Lower lobe of right lung (tissue), 2 donors: ENCODE data around the gene PABPN1L. TPM values are rescaled to one million over a fixed set of nuclear protein-coding genes. Genes with fewer than 3 reads are reported as not detected.
A peak's percentile ranks its signal among the peaks of the same experiment; 100 is the strongest.

Experiments
- ATAC-seq, 2 donors: fragments of 200-7000 bp; cut with Tn5 transposase; one replicate each; pipeline ENCODE4 v1.9.1; 2020 to 2022; ENCODE audit warnings: mild to moderate bottlenecking in 2 of 2, moderate library complexity in 2 of 2
- DNase-seq: peaks from one replicate; pipeline ENCODE4 v3.0.0-alpha.2; 2020
- H3K27ac ChIP-seq: fragments of 200-600 bp; one replicate; pipeline ENCODE4 v1.8.0; 2022
- H3K27me3 ChIP-seq: fragments of 200-600 bp; one replicate; pipeline ENCODE4 v1.8.0; 2022; ENCODE audit warnings: low read depth
- H3K36me3 ChIP-seq: fragments of 200-600 bp; one replicate; pipeline ENCODE4 v1.8.0; 2022; ENCODE audit warnings: mild to moderate bottlenecking
- H3K4me1 ChIP-seq: fragments of 200-600 bp; one replicate; pipeline ENCODE4 v1.8.0; 2022
- H3K4me3 ChIP-seq: fragments of 200-600 bp; one replicate; pipeline ENCODE4 v1.8.0; 2022; ENCODE audit warnings: mild to moderate bottlenecking
- H3K9me3 ChIP-seq: fragments of 200-600 bp; one replicate; pipeline ENCODE4 v1.8.0; 2022
- intact Hi-C: fragments of 100-400 bp; cut with DNase I; formaldehyde crosslinking; loops from one replicate; pipeline ENCODE4 v1.11.0; 2022
- total RNA-seq: library from RNA; stranded (reverse); fragmentation: NEBNext Ultra II Directional; extraction: Animal tissue kit (Norgen Biotek cat#: 25700); gene quantifications from one replicate; pipeline ENCODE4 v1.2.1, GENCODE V29; 2021
- TF ChIP-seq, protein P1 (sequence below): fragments of 200-600 bp; IDR thresholded peaks from one replicate; pipeline ENCODE4 v1.8.0; 2022; ENCODE audit warnings: antibody characterized with exemption, mild to moderate bottlenecking
- donor health status: DM: no; HTN: yes; CAD: no; lungs with severe emphysema.

The PABPN1L gene
- total RNA-seq, 1 donor from 2014 or later: not detected

DNA sequence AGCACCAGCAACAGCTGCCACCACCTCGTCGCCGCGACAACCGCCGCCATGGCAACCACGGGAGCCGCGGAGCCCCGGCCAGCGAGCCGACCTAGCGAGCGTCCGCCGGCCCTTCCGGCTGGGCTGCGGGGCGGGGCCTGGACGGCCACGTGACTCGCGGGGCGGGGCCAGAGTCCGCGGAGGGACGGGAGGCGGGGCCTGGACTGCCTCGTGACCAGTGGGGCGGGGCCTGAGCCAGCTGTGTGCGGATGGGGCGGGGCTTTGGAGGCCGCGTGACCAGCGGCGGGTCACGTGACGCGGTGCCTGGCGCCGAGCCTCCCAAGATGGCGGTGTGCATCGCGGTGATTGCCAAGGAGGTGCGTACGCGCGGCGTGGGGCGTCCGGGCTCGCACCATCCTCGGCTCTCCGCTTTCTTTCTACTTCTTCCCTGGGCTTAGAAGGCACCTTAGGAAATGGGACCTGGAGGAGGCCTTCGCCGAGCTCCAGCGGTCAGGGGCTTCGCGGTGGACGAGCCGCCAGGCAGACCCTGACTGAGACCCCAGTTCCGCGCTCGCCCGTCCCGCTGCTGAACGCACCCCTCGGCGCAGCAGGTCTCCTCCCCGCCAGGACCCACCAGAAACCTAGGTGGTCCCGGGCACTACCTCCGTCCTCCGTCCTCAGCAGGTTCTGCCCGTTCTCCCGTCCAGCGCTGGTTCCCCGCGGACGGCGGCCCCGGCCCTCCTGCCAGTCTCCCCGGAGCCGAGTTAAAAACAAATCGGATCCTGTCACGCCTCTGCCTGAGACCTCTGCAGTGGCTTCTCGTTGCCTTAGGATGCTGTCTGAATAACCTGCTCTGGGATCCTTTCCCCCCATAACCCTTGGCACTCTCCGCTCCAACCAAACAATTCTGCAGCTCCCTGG is 9.4 kb downstream of the PABPN1L start, which contains the start of the genes GALNS and TRAPPC2L:
Gene GALNS, minus strand, starts transcription at position 120 of the 900 bp plus-strand sequence. Its CDS starts 70 bp downstream, at position 50.
Gene TRAPPC2L, plus strand, starts transcription at position 300 of the 900 bp plus-strand sequence. Its CDS starts 24 bp downstream, at position 324.
- H3K4me3 ChIP-seq: peak within 1 kb of the TSS; percentile 100
- H3K27me3 ChIP-seq: no peaks in the 10 kb centered on the region
- peak within 1 kb of the TSS; percentile 90 for H3K27ac ChIP-seq
- ATAC-seq: peak; percentile 97 to 98
- DNase-seq: peak; percentile 99
- no peaks in the 10 kb centered on the region for H3K9me3 ChIP-seq
- peaks cover 35% of the 10 kb centered on the region for H3K36me3 ChIP-seq
- TF ChIP-seq, protein P1, sequence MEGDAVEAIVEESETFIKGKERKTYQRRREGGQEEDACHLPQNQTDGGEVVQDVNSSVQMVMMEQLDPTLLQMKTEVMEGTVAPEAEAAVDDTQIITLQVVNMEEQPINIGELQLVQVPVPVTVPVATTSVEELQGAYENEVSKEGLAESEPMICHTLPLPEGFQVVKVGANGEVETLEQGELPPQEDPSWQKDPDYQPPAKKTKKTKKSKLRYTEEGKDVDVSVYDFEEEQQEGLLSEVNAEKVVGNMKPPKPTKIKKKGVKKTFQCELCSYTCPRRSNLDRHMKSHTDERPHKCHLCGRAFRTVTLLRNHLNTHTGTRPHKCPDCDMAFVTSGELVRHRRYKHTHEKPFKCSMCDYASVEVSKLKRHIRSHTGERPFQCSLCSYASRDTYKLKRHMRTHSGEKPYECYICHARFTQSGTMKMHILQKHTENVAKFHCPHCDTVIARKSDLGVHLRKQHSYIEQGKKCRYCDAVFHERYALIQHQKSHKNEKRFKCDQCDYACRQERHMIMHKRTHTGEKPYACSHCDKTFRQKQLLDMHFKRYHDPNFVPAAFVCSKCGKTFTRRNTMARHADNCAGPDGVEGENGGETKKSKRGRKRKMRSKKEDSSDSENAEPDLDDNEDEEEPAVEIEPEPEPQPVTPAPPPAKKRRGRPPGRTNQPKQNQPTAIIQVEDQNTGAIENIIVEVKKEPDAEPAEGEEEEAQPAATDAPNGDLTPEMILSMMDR: no peak
- peaks cover 48% of the 10 kb centered on the region for H3K4me1 ChIP-seq
- intact Hi-C loops: no loop called here

DNA sequence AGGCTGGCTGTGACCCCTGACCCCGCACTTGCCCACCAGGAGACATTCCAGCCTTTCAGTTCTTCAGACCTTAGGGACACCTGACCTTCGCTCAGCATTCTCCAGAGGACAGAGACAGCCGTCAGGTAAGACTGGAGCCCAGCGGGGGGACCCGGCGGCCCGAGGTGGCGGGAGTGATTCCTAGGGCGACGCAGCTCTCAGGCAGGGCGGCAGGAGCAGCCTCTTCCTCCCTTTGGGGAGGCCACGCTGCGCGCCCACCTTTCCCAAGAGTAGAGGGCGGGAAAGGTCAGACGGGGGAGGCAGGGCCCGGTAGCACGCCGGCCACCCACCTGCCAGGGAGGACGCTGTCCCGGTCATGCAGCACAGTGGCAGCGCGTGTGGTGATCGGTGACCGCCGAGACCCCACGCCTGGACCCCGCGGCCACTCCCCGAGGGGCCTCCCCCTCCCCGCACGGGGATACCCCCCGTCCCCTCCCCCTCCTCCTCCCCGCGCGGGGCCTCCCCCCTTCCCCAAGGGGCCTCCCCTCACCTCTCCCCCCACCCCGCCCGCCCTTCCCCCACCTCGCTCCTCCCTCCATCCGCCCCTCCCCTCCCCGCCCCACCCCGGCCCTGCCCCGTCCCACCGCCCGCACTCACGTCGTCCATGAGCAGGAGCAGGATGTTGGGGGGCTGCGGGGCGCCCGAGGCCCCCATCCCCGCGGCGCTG is 10.2 kb downstream of the PABPN1L start:
- H3K4me3 ChIP-seq: peak overlapping the region; percentile 100
- peak overlapping the region; percentile 90 for H3K27ac ChIP-seq
- TF ChIP-seq, protein P1: no peak
- peaks cover 48% of the 10 kb centered on the region for H3K4me1 ChIP-seq
- H3K27me3 ChIP-seq: no peaks in the 10 kb centered on the region
- no peaks in the 10 kb centered on the region for H3K9me3 ChIP-seq
- intact Hi-C loops: no loop called here
- ATAC-seq (peak in 1 of 2 donors; percentile 56), DNase-seq (peak; percentile 65)
- H3K36me3 ChIP-seq: peaks cover 34% of the 10 kb centered on the region

DNA sequence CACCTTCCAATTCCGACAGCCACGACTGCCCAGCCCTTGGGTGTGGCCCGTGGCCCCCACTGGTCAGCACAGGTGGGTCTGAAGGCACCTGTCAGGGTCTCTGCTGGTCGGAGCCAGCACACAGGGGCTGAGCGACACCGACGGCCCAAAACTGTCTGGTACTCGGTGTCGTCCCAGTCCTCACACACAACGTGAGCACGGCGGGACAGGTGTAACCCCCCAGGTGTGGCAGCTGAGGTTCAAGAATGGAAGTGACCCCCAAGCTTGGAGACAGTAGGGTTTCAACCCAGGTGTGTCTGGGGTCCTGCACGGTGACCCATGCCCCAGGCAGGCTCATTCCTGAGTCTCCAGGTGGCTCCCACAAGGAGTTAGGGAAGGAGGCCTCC is 10.7 kb downstream of the PABPN1L start:
- intact Hi-C loops: no loop called here
- Histone ChIP-seq H3K4me3 (peak overlapping the region; percentile 100), H3K27ac (no peak overlapping the region), H3K36me3 (peaks cover 34% of the 10 kb centered on the region), H3K27me3 (no peaks in the 10 kb centered on the region), H3K9me3 (no peaks in the 10 kb centered on the region), H3K4me1 (peaks cover 48% of the 10 kb centered on the region)
- TF ChIP-seq, protein P1: no peak
- DNase-seq: no peak
- ATAC-seq: no peak

DNA sequence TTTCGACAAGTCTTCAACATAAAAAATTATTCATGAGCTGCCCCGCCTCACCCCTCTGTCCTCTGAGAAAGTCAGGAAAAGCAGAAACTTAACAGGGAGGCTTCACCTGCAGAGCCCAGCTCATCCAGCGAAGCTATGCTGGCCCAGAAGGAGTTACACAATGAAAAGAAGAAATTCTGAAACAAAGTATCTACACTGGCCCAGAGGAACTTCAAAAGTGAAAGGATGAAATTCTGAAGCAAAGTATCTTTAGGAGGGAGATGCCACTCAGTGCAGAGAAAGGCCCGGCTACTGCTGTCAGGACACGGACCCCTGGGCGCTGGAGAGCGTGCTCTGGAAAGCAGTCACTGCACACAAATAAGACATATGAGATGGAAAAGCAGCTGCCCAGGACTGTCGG is 11.3 kb downstream of the PABPN1L start:
- no peak for DNase-seq
- no peak for ATAC-seq
- peaks cover 33% of the 10 kb centered on the region for H3K36me3 ChIP-seq
- no peak overlapping the region for H3K4me3 ChIP-seq
- H3K4me1 ChIP-seq: peaks cover 48% of the 10 kb centered on the region
- no peaks in the 10 kb centered on the region for H3K27me3 ChIP-seq
- TF ChIP-seq, protein P1: no peak
- H3K9me3 ChIP-seq: no peaks in the 10 kb centered on the region
- no peak overlapping the region for H3K27ac ChIP-seq
- intact Hi-C loops: no loop called here

DNA sequence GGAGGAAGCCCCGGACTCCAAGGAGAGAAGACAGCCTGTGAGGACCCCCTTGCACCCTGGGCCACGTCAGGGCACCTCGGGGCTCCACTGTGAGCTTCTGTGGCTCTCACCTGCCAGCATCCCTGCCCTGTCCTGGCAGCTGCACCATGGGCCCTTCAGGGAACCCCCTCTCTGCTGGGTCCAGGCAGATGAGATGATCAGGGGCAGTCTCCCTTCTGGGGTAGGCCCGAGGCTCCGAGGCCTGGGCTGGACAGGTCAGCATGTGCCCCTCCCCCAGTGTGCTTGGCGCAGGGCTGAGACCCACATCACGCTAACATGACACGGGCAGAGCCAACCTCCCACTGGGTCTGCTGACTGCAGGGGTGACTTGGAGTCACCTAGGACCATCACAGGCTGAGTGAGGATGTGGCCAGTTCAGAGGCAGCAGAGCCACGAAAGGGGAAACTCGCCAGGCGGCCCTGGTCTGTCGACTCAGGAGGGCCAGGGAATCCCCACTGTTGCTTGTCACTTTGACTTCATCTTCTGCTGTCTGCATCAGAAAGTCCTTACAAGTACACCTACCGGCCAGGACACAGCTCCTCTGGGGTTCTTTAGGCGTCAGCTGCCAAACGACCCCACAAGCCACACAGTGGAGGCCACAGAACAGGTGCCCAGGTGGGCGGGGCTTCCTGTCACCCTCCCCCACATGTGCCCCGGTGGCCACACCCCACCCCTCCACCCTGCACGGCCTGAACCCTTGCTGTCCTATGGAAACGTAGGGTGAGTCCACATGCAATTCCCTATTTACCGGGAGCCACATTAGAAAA is 12.0 kb downstream of the PABPN1L start:
- ATAC-seq: no peak

More for the DNA sequence above, 12.0 kb downstream of the PABPN1L start:
- no peak overlapping the region for H3K27ac ChIP-seq
- peak; percentile 60 for DNase-seq
- TF ChIP-seq, protein P1: no peak
- H3K4me1 ChIP-seq: peaks cover 48% of the 10 kb centered on the region
- H3K36me3 ChIP-seq: peaks cover 33% of the 10 kb centered on the region
- no peaks in the 10 kb centered on the region for H3K9me3 ChIP-seq
- H3K4me3 ChIP-seq: no peak overlapping the region
- intact Hi-C loops: no loop called here
- no peaks in the 10 kb centered on the region for H3K27me3 ChIP-seq
